Esophagus muscularis mucosa (tissue), 4 donors: Measurements from ENCODE around the gene ADAM23. TPM values are rescaled to one million over a fixed set of nuclear protein-coding genes. Genes with fewer than 3 reads are reported as not detected.

Source experiments
- DNase-seq: peaks from one replicate; pipeline ENCODE4 v3.0.0-alpha.2; 2017; ENCODE audit errors: extremely low spot score
- H3K27ac ChIP-seq, 4 donors: fragments of 200-600 bp; sonication (generic); replicated peaks in 1 of 4; 1 replicate in 3 of 4; 2 replicates in 1 of 4; pipeline ENCODE4 v1.5.1; 2016 to 2019; ENCODE audit warnings: mild to moderate bottlenecking in 1 of 4
- H3K27me3 ChIP-seq, 4 donors: fragments of 200-600 bp; sonication (generic); one replicate each; pipeline versions ENCODE4 v1.5.1 to v1.6.0; 2016 to 2019
- H3K36me3 ChIP-seq, 4 donors: fragments of 200-600 bp; sonication (generic); one replicate each; pipeline ENCODE4 v1.5.1; 2016 to 2019
- H3K4me1 ChIP-seq, 4 donors: fragments of 200-600 bp; sonication (generic); one replicate each; pipeline ENCODE4 v1.5.1; 2016 to 2019
- H3K4me3 ChIP-seq, 4 donors: fragments of 200-600 bp; sonication (generic); 1 replicate in 2 of 4; 2 replicates in 2 of 4; pipeline ENCODE4 v1.5.1; 2016 to 2019; ENCODE audit warnings: mild to moderate bottlenecking in 4 of 4, moderate library complexity in 1 of 4
- H3K9me3 ChIP-seq, 4 donors: fragments of 200-600 bp; sonication (generic); 1 replicate in 3 of 4; 2 replicates in 1 of 4; pipeline ENCODE4 v1.5.1; 2016 to 2019
- EP300 ChIP-seq: sonication (generic); formaldehyde crosslinking; IDR thresholded peaks from one replicate; pipeline ENCODE4 v1.6.1; 2017; ENCODE audit warnings: antibody characterized with exemption
- POLR2A ChIP-seq: fragments of 450-650 bp; IDR thresholded peaks from one replicate; pipeline ENCODE4 v1.6.1; 2017; ENCODE audit warnings: antibody characterized with exemption, moderate library complexity, mild to moderate bottlenecking, low read depth
- POLR2AphosphoS5 ChIP-seq, 2 donors: sonication (generic); formaldehyde crosslinking; IDR thresholded peaks; one replicate each; pipeline ENCODE4 v1.6.1; 2017; ENCODE audit warnings: antibody characterized with exemption in 2 of 2
- WGBS: methylation state at CpG from one replicate; pipeline ENCODE4 v1.1.5; 2018; 5-methylcytosine and 5-hydroxymethylcytosine counted together
- intact Hi-C: fragments of 100-400 bp; cut with DNase I; formaldehyde crosslinking; loops from one replicate; pipeline ENCODE4 v1.15.1; 2023
- total RNA-seq, 4 donors: library from RNA; depleted of rRNA; stranded (reverse); fragments of >200 nt; gene quantifications; one replicate each; pipeline versions ENCODE4 v1.1.0 to v1.2.1, GENCODE V29; 2016
- TF ChIP-seq, protein P1 (sequence below), 3 experiments: fragments of 200-600 bp in 2 of 3; fragments of 450-650 bp in 1 of 3; sonication (generic) in 2 of 3; IDR thresholded peaks; one replicate each; pipeline ENCODE4 v1.5.1; 2017 to 2019; ENCODE audit warnings: antibody characterized with exemption in 3 of 3, mild to moderate bottlenecking in 2 of 3, moderate library complexity in 1 of 3

The ADAM23 gene
- total RNA-seq, 4 donors from 2014 or later = 1.5 to 3.0 (median 2.2) TPM

DNA sequence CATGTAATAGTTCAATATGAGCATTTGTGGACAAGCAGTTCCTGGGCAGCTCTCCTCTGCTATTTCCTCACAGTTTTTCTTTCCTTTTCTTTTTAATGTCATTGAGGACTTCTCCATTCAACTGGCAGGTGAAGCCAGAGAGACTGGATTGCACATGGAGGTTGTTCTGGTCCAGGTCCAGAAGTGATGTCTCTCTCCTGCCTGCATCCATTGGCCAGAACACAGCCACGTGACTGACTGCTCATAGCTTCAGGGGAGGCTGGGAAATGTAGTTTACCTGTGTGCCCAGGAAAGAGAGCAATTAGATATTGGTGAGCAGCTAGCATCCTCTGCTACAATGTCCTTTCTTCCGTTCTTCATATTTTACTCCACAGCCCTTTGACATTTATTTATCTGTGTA lies 20.2 kb upstream of the ADAM23 start:
- Histone ChIP-seq H3K36me3 (no peaks in the 10 kb centered on the region), H3K4me1 (no peaks in the 10 kb centered on the region), H3K27ac (no peak overlapping the region), H3K9me3 (peaks cover 0 to 6% (median 2%) of the 10 kb centered on the region in 4 donors), H3K4me3 (no peak overlapping the region), H3K27me3 (no peaks in the 10 kb centered on the region)
- WGBS = 71% methylated on average over 2 of the region's 2 CpGs
- TF ChIP-seq, protein P1, sequence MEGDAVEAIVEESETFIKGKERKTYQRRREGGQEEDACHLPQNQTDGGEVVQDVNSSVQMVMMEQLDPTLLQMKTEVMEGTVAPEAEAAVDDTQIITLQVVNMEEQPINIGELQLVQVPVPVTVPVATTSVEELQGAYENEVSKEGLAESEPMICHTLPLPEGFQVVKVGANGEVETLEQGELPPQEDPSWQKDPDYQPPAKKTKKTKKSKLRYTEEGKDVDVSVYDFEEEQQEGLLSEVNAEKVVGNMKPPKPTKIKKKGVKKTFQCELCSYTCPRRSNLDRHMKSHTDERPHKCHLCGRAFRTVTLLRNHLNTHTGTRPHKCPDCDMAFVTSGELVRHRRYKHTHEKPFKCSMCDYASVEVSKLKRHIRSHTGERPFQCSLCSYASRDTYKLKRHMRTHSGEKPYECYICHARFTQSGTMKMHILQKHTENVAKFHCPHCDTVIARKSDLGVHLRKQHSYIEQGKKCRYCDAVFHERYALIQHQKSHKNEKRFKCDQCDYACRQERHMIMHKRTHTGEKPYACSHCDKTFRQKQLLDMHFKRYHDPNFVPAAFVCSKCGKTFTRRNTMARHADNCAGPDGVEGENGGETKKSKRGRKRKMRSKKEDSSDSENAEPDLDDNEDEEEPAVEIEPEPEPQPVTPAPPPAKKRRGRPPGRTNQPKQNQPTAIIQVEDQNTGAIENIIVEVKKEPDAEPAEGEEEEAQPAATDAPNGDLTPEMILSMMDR (IDR thresholded peaks at IDR 0.05) = no peak
- TF ChIP-seq POLR2A (no peak), POLR2AphosphoS5 (IDR thresholded peaks at IDR 0.05) (no peak), EP300 (no peak)
- DNase-seq = no peak
- intact Hi-C loops = no loop called here

- Histone ChIP-seq H3K9me3 (no peaks in the 10 kb centered on the region), H3K27ac (no peak overlapping the region), H3K4me3 (no peak overlapping the region), H3K27me3 (no peaks in the 10 kb centered on the region), H3K36me3 (no peaks in the 10 kb centered on the region), H3K4me1 (no peaks in the 10 kb centered on the region)
- no peak for DNase-seq
- TF ChIP-seq POLR2A (no peak), POLR2AphosphoS5 (IDR thresholded peaks at IDR 0.05) (no peak), EP300 (no peak)
- TF ChIP-seq, protein P1 (IDR thresholded peaks at IDR 0.05) = no peak
- 33% methylated on average over 3 of the region's 3 CpGs for WGBS
- intact Hi-C loops = no loop called here
Observed at GRCh38 chr2:206424134-206424533, 19.2 kb upstream of the ADAM23 start.

GRCh38 chr2:206428783-206429182 lies 14.5 kb upstream of the ADAM23 start:
- 98% methylated on average over 3 of the region's 3 CpGs for WGBS
- Histone ChIP-seq H3K9me3 (no peaks in the 10 kb centered on the region), H3K36me3 (no peaks in the 10 kb centered on the region), H3K4me1 (no peaks in the 10 kb centered on the region), H3K27me3 (no peaks in the 10 kb centered on the region), H3K4me3 (no peak overlapping the region), H3K27ac (no peak overlapping the region)
- no peak for TF ChIP-seq POLR2AphosphoS5 (IDR thresholded peaks at IDR 0.05)
- TF ChIP-seq, protein P1 (IDR thresholded peaks at IDR 0.05) = no peak
- TF ChIP-seq EP300 = no peak
- TF ChIP-seq POLR2A = no peak
- DNase-seq = no peak
- intact Hi-C loops = no loop called here

DNA sequence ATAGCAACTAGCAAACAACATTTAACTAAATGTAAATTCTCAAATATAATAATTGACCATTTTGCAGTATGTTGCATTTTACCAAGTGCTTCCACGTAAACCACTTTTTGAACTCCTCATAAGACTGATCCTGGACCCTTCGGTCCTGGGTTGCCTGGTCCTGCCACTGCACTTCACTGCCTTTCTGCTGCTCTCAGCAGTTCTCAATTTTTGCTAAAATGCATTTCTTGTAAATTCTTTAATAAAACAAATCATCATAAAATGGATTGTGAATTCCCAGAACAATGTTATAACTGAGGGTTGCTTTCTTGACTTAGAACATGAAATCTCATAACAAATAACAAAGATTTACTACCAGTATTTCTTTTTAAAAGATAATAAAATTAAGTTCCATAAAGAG lies 12.9 kb upstream of the ADAM23 start:
- WGBS = 98% methylated on average over 2 of the region's 2 CpGs
- intact Hi-C loops = no loop called here
- no peak for TF ChIP-seq POLR2AphosphoS5 (IDR thresholded peaks at IDR 0.05)
- no peak for TF ChIP-seq POLR2A
- TF ChIP-seq, protein P1 (IDR thresholded peaks at IDR 0.05) = no peak
- TF ChIP-seq EP300 = no peak

GRCh38 chr2:206431439-206431838 lies 11.9 kb upstream of the ADAM23 start:
- no peaks in the 10 kb centered on the region for H3K4me1 ChIP-seq
- TF ChIP-seq EP300 (no peak), POLR2AphosphoS5 (IDR thresholded peaks at IDR 0.05) (no peak), POLR2A (no peak)
- TF ChIP-seq, protein P1 (IDR thresholded peaks at IDR 0.05) = no peak
- peaks cover 0 to under 1% (median 0%) of the 10 kb centered on the region in 4 donors for H3K27me3 ChIP-seq
- no peaks in the 10 kb centered on the region for H3K9me3 ChIP-seq
- H3K4me3 ChIP-seq = no peak overlapping the region
- 49% methylated on average over 3 of the region's 3 CpGs for WGBS
- intact Hi-C loops = no loop called here
- no peak for DNase-seq
- no peak overlapping the region for H3K27ac ChIP-seq
- no peaks in the 10 kb centered on the region for H3K36me3 ChIP-seq

More for the DNA sequence above, 12.9 kb upstream of the ADAM23 start:
- no peak overlapping the region for H3K27ac ChIP-seq
- H3K4me3 ChIP-seq = no peak overlapping the region
- H3K4me1 ChIP-seq = no peaks in the 10 kb centered on the region
- no peaks in the 10 kb centered on the region for H3K27me3 ChIP-seq
- H3K36me3 ChIP-seq = no peaks in the 10 kb centered on the region
- no peak for DNase-seq
- H3K9me3 ChIP-seq = no peaks in the 10 kb centered on the region
